Sigmoid colon (tissue), 4 donors: ENCODE measurements around the gene PDILT.
"Not testable (repeated sequence)": the region's sequence is repeated elsewhere in the genome, so short reads cannot be mapped to it uniquely, and the experiment has no call there.

ENCODE experiments used
- EP300 ChIP-seq, 4 donors: sonication (generic); formaldehyde crosslinking; IDR thresholded peaks; one replicate each; pipeline ENCODE4 v1.6.1; 2017; ENCODE audit warnings: antibody characterized with exemption in 4 of 4
- POLR2A ChIP-seq, 2 donors: fragments of 450-650 bp; IDR thresholded peaks; one replicate each; pipeline ENCODE4 v1.6.1; 2016; ENCODE audit warnings: antibody characterized with exemption in 2 of 2, mild to moderate bottlenecking in 2 of 2, moderate library complexity in 2 of 2
- TF ChIP-seq, protein P1 (sequence below), 4 experiments: fragments of 450-650 bp in 3 of 4; fragments of 200-600 bp in 1 of 4; IDR thresholded peaks; one replicate each; pipeline ENCODE4 v1.5.1; 2016 to 2019; ENCODE audit warnings: antibody characterized with exemption in 4 of 4, mild to moderate bottlenecking in 3 of 4, moderate library complexity in 2 of 4

- peak in 2 of 4 donors; percentile 97 to 99 for TF ChIP-seq EP300 (IDR thresholded peaks at IDR 0.05)
- not testable (repeated sequence) for TF ChIP-seq POLR2A (IDR thresholded peaks at IDR 0.05)
- TF ChIP-seq, protein P1, sequence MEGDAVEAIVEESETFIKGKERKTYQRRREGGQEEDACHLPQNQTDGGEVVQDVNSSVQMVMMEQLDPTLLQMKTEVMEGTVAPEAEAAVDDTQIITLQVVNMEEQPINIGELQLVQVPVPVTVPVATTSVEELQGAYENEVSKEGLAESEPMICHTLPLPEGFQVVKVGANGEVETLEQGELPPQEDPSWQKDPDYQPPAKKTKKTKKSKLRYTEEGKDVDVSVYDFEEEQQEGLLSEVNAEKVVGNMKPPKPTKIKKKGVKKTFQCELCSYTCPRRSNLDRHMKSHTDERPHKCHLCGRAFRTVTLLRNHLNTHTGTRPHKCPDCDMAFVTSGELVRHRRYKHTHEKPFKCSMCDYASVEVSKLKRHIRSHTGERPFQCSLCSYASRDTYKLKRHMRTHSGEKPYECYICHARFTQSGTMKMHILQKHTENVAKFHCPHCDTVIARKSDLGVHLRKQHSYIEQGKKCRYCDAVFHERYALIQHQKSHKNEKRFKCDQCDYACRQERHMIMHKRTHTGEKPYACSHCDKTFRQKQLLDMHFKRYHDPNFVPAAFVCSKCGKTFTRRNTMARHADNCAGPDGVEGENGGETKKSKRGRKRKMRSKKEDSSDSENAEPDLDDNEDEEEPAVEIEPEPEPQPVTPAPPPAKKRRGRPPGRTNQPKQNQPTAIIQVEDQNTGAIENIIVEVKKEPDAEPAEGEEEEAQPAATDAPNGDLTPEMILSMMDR (IDR thresholded peaks at IDR 0.05): not testable (repeated sequence)
Measured at GRCh38 chr16:20439820-20440231, 35.3 kb upstream of the PDILT start.
